Loucy (cell line): ENCODE data around the gene PACRG.

Experiments used
- H2AFZ ChIP-seq: fragments of 200-600 bp; sonication (generic); 2 replicates; pipeline ENCODE4 v1.6.0; 2016; ENCODE audit warnings: antibody characterized with exemption, mild to moderate bottlenecking, low read length, moderate library complexity
- H3F3A ChIP-seq: fragments of 200-600 bp; 2 replicates; pipeline ENCODE4 v1.6.0; 2016; ENCODE audit warnings: antibody characterized with exemption, low read depth, mild to moderate bottlenecking
- H3K27me3 ChIP-seq: fragments of 200-600 bp; sonication (generic); 2 replicates; pipeline ENCODE4 v1.6.1; 2014; ENCODE audit warnings: low read length, mild to moderate bottlenecking; ENCODE audit not compliant: insufficient read depth, poor library complexity, severe bottlenecking
- H3K36me3 ChIP-seq: fragments of 200-600 bp; sonication (generic); 2 replicates; pipeline ENCODE4 v1.6.1; 2016; ENCODE audit warnings: low read length; ENCODE audit not compliant: insufficient read depth
- H3K4me1 ChIP-seq: fragments of 200-600 bp; sonication (generic); 2 replicates; pipeline ENCODE4 v1.5.1; 2014; ENCODE audit warnings: low read length, mild to moderate bottlenecking; ENCODE audit not compliant: insufficient read depth, poor library complexity, severe bottlenecking
- H3K4me2 ChIP-seq: fragments of 200-600 bp; sonication (generic); 2 replicates; pipeline ENCODE4 v1.6.0; 2014; ENCODE audit warnings: antibody characterized with exemption, low read length, low read depth, mild to moderate bottlenecking; ENCODE audit not compliant: poor library complexity, severe bottlenecking
- H3K4me3 ChIP-seq: fragments of 200-600 bp; sonication (generic); 2 replicates; pipeline ENCODE4 v1.5.1; 2014; ENCODE audit warnings: low read length, mild to moderate bottlenecking, mixed read lengths; ENCODE audit not compliant: poor library complexity, severe bottlenecking
- H3K79me2 ChIP-seq: fragments of 200-600 bp; sonication (generic); 2 replicates; pipeline ENCODE4 v1.6.1; 2014; ENCODE audit warnings: low read length; ENCODE audit not compliant: insufficient read depth
- H3K9ac ChIP-seq: fragments of 200-600 bp; sonication (generic); 2 replicates; pipeline ENCODE4 v1.6.0; 2014; ENCODE audit warnings: mild to moderate bottlenecking, low read depth, low read length, moderate library complexity; ENCODE audit not compliant: poor library complexity, severe bottlenecking
- H3K9me2 ChIP-seq: fragments of 200-600 bp; sonication (generic); replicated peaks from 2 replicates; pipeline ENCODE4 v1.6.1; 2016; ENCODE audit warnings: low read depth, low read length, mixed read lengths
- H3K9me3 ChIP-seq: fragments of 200-600 bp; sonication (generic); 2 replicates; pipeline ENCODE4 v1.6.1; 2014; ENCODE audit warnings: mild to moderate bottlenecking, antibody characterized with exemption, low read length, low read depth; ENCODE audit not compliant: insufficient read depth
- H4K20me1 ChIP-seq: fragments of 200-600 bp; sonication (generic); 2 replicates; pipeline ENCODE4 v1.6.0; 2014; ENCODE audit warnings: antibody characterized with exemption, low read length, mild to moderate bottlenecking; ENCODE audit not compliant: insufficient read depth, poor library complexity, severe bottlenecking
- CTCF ChIP-seq: fragments of 200-600 bp; sonication (generic); conservative IDR thresholded peaks from 2 replicates; pipeline ENCODE4 v1.5.1; 2014; ENCODE audit warnings: mild to moderate bottlenecking, antibody characterized with exemption, low read length
- EZH2phosphoT487 ChIP-seq: fragments of 200-600 bp; IDR thresholded peaks from 2 replicates; pipeline ENCODE4 v1.6.1; 2018; ENCODE audit warnings: antibody characterized with exemption, mild to moderate bottlenecking, moderate library complexity, borderline replicate concordance

PACRG gene

GRCh38 chr6:163328411-163328810 lies 600.6 kb downstream of the PACRG start:
- Histone ChIP-seq H4K20me1 (no peaks in the 10 kb centered on the region), H3K27me3 (no peaks in the 10 kb centered on the region), H3K79me2 (no peaks in the 10 kb centered on the region), H3K4me3 (no peak overlapping the region), H3K9ac (no peak overlapping the region), H3K4me2 (no peak overlapping the region), H3F3A (no peaks in the 10 kb centered on the region), H2AFZ (no peak overlapping the region), H3K4me1 (no peaks in the 10 kb centered on the region), H3K9me2 (no peaks in the 10 kb centered on the region), H3K36me3 (no peaks in the 10 kb centered on the region), H3K9me3 (no peaks in the 10 kb centered on the region; the same call in 1 of the 2 replicates)
- TF ChIP-seq CTCF (no peak), EZH2phosphoT487 (no peak)

DNA sequence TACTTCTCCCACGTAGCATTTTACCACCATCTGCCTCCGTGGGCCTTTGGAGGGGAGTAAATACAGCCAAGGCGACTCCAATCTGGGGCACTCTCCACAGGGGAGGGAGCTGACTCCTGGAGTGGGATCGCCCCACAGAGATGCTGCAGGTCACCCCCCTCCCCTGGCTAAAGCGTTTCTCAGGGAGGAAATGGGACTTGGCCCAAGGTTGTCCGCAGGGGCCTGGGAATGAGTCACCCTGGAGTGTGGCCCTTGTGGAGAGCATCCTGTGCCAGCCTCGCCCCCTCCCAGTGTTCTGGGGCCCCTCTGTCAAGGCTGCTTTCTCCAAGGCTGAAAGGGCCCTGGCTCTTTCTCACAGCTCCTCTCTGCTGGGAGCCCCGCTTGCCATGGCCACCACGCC lies 602.2 kb downstream of the PACRG start:
- Histone ChIP-seq H3K9me3 (peaks cover 5% of the 10 kb centered on the region; the same call in 1 of the 2 replicates), H2AFZ (no peak overlapping the region), H3K9me2 (no peaks in the 10 kb centered on the region), H3K4me2 (no peak overlapping the region), H3K79me2 (no peaks in the 10 kb centered on the region), H4K20me1 (no peaks in the 10 kb centered on the region), H3K4me3 (no peak overlapping the region), H3F3A (no peaks in the 10 kb centered on the region), H3K9ac (no peak overlapping the region), H3K27me3 (no peaks in the 10 kb centered on the region), H3K36me3 (no peaks in the 10 kb centered on the region), H3K4me1 (no peaks in the 10 kb centered on the region)
- TF ChIP-seq CTCF: no peak
- TF ChIP-seq EZH2phosphoT487: no peak

GRCh38 chr6:163331245-163331644 lies 603.5 kb downstream of the PACRG start:
- Histone ChIP-seq H3K36me3 (no peaks in the 10 kb centered on the region), H3K4me2 (no peak overlapping the region), H3K9me2 (no peaks in the 10 kb centered on the region), H3F3A (no peaks in the 10 kb centered on the region), H3K79me2 (no peaks in the 10 kb centered on the region), H3K27me3 (no peaks in the 10 kb centered on the region), H3K4me1 (no peaks in the 10 kb centered on the region), H3K9ac (no peak overlapping the region), H4K20me1 (no peaks in the 10 kb centered on the region), H3K9me3 (peaks cover 7% of the 10 kb centered on the region; the same call in 1 of the 2 replicates), H3K4me3 (no peak overlapping the region), H2AFZ (no peak overlapping the region)
- TF ChIP-seq CTCF (no peak), EZH2phosphoT487 (no peak)
